Mucosa of stomach (tissue), 1 donor: Measurements from ENCODE around the gene CAMK1G.
A peak's percentile ranks its signal among the peaks of the same experiment; 100 is the strongest.

Experiments
- H3K27me3 ChIP-seq: one replicate; pipeline ENCODE4 v1.7.0; 2013; ENCODE audit warnings: mild to moderate bottlenecking, low read length; ENCODE audit not compliant: control insufficient read depth, insufficient read depth
- H3K36me3 ChIP-seq: one replicate; pipeline ENCODE4 v1.7.0; 2013; ENCODE audit warnings: low read length; ENCODE audit not compliant: control insufficient read depth, insufficient read depth
- H3K4me1 ChIP-seq: one replicate; pipeline ENCODE4 v1.7.0; 2013; ENCODE audit warnings: mild to moderate bottlenecking, low read length; ENCODE audit not compliant: control insufficient read depth, insufficient read depth
- H3K4me3 ChIP-seq: one replicate; pipeline ENCODE4 v1.7.0; 2013; ENCODE audit warnings: low read length
- H3K9ac ChIP-seq: one replicate; pipeline ENCODE4 v1.7.0; 2013; ENCODE audit warnings: mild to moderate bottlenecking, low read length, moderate library complexity
- H3K9me3 ChIP-seq: one replicate; pipeline ENCODE4 v1.7.0; 2013; ENCODE audit warnings: mild to moderate bottlenecking, low read length, moderate library complexity; ENCODE audit not compliant: control insufficient read depth
- donor health status: Pancreatic carcinoma.

Gene CAMK1G

DNA sequence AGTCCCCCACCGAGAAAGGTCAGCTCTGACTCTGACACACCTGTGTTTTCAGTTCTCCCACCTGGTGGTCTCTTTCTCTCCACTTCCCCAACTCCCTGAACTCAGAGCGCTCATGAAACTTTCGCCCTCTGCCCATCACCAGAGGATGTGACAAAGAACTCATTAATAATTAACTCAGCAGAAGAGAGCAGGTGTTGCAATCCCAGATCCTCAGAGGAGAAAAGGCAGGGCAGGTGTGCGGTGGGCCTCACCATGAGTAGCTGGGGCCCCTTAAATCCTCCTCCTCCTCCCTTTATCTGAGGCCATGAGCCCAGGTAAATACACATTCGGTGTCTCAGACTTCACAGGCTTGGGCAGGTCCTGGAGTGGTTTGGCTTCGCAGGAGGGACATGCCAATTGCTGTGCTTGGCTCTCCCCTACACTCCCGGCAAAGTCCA is 70.4 kb downstream of the CAMK1G start:
- H3K36me3 ChIP-seq: no peaks in the 10 kb centered on the region
- no peaks in the 10 kb centered on the region for H3K27me3 ChIP-seq
- peak overlapping the region; percentile 68 for H3K9ac ChIP-seq
- no peaks in the 10 kb centered on the region for H3K9me3 ChIP-seq
- peak overlapping the region; percentile 5 for H3K4me3 ChIP-seq
- H3K4me1 ChIP-seq: peaks cover 78% of the 10 kb centered on the region

GRCh38 chr1:209655411-209656231 is 72.1 kb downstream of the CAMK1G start:
- Histone ChIP-seq H3K27me3 (no peaks in the 10 kb centered on the region), H3K36me3 (no peaks in the 10 kb centered on the region), H3K9me3 (no peaks in the 10 kb centered on the region), H3K9ac (no peak overlapping the region), H3K4me1 (peaks cover 63% of the 10 kb centered on the region), H3K4me3 (no peak overlapping the region)

- H3K4me1 ChIP-seq: peaks cover 55% of the 10 kb centered on the region
- H3K9me3 ChIP-seq: no peaks in the 10 kb centered on the region
- H3K36me3 ChIP-seq: no peaks in the 10 kb centered on the region
- no peaks in the 10 kb centered on the region for H3K27me3 ChIP-seq
- H3K4me3 ChIP-seq: no peak overlapping the region
- no peak overlapping the region for H3K9ac ChIP-seq
Measured at GRCh38 chr1:209657140-209657879, 73.8 kb downstream of the CAMK1G start.

DNA sequence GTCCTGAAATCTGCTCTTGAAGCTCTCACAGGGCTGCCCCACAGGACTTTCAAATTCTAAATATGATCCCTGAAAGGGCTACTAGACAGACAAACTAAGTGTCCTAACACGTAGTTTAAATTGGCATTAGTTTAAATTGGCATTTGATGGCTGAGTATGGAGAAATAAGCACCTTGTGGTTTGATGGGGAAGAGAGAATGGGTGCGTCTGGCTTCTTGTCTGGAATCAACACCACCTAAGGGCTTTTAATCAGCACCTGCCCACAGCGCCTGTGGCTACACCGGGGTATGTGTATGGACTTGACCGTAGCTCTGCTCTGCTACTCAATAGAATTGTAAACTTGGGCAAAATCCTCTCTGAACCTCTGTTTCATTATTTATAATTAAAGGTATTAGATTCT is 74.4 kb downstream of the CAMK1G start:
- Histone ChIP-seq H3K4me3 (no peak overlapping the region), H3K4me1 (peaks cover 55% of the 10 kb centered on the region), H3K36me3 (no peaks in the 10 kb centered on the region), H3K9me3 (no peaks in the 10 kb centered on the region), H3K9ac (no peak overlapping the region), H3K27me3 (no peaks in the 10 kb centered on the region)

- no peaks in the 10 kb centered on the region for H3K27me3 ChIP-seq
- H3K4me1 ChIP-seq: peaks cover 41% of the 10 kb centered on the region
- no peaks in the 10 kb centered on the region for H3K9me3 ChIP-seq
- H3K9ac ChIP-seq: no peak overlapping the region
- no peak overlapping the region for H3K4me3 ChIP-seq
- no peaks in the 10 kb centered on the region for H3K36me3 ChIP-seq
Measured at GRCh38 chr1:209659909-209660308, 76.4 kb downstream of the CAMK1G start.

DNA sequence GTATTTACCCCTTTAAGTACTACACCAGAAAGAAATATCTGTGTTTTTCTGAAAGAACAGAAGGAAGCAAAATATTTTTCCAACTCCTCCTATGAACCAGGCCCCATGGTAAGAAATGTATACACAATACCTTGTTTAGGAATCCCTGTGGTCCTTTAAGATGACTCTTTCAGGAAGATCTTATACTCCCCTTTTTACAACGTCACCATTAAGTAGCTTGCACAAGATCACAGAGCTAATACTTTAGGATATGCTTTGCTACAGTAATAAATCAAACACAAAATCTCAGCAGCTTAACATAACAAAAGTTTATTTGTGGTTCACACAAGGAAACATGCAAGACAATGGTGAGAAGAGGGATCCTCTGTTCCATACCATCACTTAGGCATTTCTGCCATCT is 77.6 kb downstream of the CAMK1G start:
- Histone ChIP-seq H3K4me1 (peaks cover 31% of the 10 kb centered on the region), H3K9me3 (no peaks in the 10 kb centered on the region), H3K36me3 (no peaks in the 10 kb centered on the region), H3K4me3 (no peak overlapping the region), H3K9ac (no peak overlapping the region), H3K27me3 (no peaks in the 10 kb centered on the region)

GRCh38 chr1:209662879-209663327 is 79.4 kb downstream of the CAMK1G start:
- H3K9me3 ChIP-seq: no peaks in the 10 kb centered on the region
- peaks cover 14% of the 10 kb centered on the region for H3K4me1 ChIP-seq
- H3K9ac ChIP-seq: no peak overlapping the region
- no peaks in the 10 kb centered on the region for H3K36me3 ChIP-seq
- H3K4me3 ChIP-seq: no peak overlapping the region
- H3K27me3 ChIP-seq: no peaks in the 10 kb centered on the region
